HCT116 (cell line): Measurements from ENCODE around the gene COMTD1. TPM values are rescaled to one million over a fixed set of nuclear protein-coding genes. Genes with fewer than 3 reads are reported as not detected.

ENCODE experiments used
- ATAC-seq: fragments of 200-7000 bp; cut with Tn5 transposase; 2 replicates; pipeline ENCODE4 v1.9.1; 2020; ENCODE audit warnings: mild to moderate bottlenecking, moderate library complexity
- BruUV-seq: library from RNA; stranded (reverse); fragments of 400-500 nt; replicated peaks from 2 replicates; lab custom pipeline; 2021; lab: Mats Ljungman, UMichigan
- CTCF ChIA-PET: fragments of 300-600 bp; sonication (Branson Sonifier 250); formaldehyde crosslinking; loops from one replicate; lab custom pipeline; 2021; ENCODE audit warnings: antibody characterized with exemption; lab: Charles Lee
- POLR2A ChIA-PET: fragments of 300-600, 350-600 bp; sonication (Branson Sonifier 250); formaldehyde crosslinking; loops from one replicate; lab custom pipeline; 2021; ENCODE audit warnings: antibody characterized with exemption; lab: Charles Lee
- RAD21 ChIA-PET, 2 experiments: fragments of 300-600 bp; sonication (Branson Sonifier 250); formaldehyde crosslinking; loops; one replicate each; lab custom pipeline; 2023; ENCODE audit warnings: low total read pairs in 2 of 2; ENCODE audit not compliant: uncharacterized antibody in 2 of 2, unreplicated experiment in 2 of 2, low non-redundant PET in 1 of 2; lab: Charles Lee
- DNase-seq: peaks from one replicate; pipeline ENCODE4 v3.0.0-alpha.2; 2010; ENCODE audit warnings: low read depth, low spot score
- H2AFZ ChIP-seq: fragments of 200-600 bp; shearing (Covaris generic), sonication (generic); 2 replicates; pipeline ENCODE4 v1.6.1; 2017; ENCODE audit warnings: low read depth, mixed run types, mixed read lengths, antibody characterized with exemption, low read length; ENCODE audit not compliant: poor library complexity, severe bottlenecking
- H3K27ac ChIP-seq: 2 replicates; pipeline ENCODE4 v1.5.1; 2012; ENCODE audit warnings: low read depth, low read length
- H3K27me3 ChIP-seq: fragments of 200-600 bp; sonication (generic); 2 replicates; pipeline ENCODE4 v1.6.1; 2016; ENCODE audit warnings: mixed run types, low read length, mixed read lengths; ENCODE audit not compliant: insufficient read depth
- H3K36me3 ChIP-seq, 2 experiments: fragments of 200-500 bp in 1 of 2; fragments of 200-600 bp in 1 of 2; sonication (Bioruptor generic) in 1 of 2; sonication (generic) in 1 of 2; 2 replicates each; pipeline versions ENCODE4 v1.5.1 to v1.6.1; 2014 to 2016; ENCODE audit warnings: low read length in 2 of 2, inconsistent platforms in 1 of 2, mixed read lengths in 1 of 2, mixed run types in 1 of 2; ENCODE audit not compliant: insufficient read depth in 2 of 2, control insufficient read depth in 1 of 2
- H3K4me1 ChIP-seq, 2 experiments: fragments of 200-600 bp in 1 of 2; sonication (generic) in 1 of 2; 2 replicates each; pipeline versions ENCODE4 v1.5.1 to v1.6.1; 2012 to 2017; ENCODE audit warnings: low read length in 2 of 2, inconsistent platforms in 1 of 2, mild to moderate bottlenecking in 1 of 2, mixed read lengths in 1 of 2, mixed run types in 1 of 2, moderate library complexity in 1 of 2; ENCODE audit not compliant: insufficient read depth in 2 of 2, control insufficient read depth in 1 of 2
- H3K4me2 ChIP-seq: fragments of 200-600 bp; sonication (generic); 2 replicates; pipeline ENCODE4 v1.6.1; 2017; ENCODE audit warnings: mixed run types, low read length, mixed read lengths
- H3K4me3 ChIP-seq, 2 experiments: fragments of 200-600 bp in 1 of 2; sonication (generic) in 1 of 2; replicated peaks in 1 of 2; 2 replicates each; pipeline ENCODE4 v1.5.1; 2011 to 2016; ENCODE audit warnings: low read length in 2 of 2, control low read depth in 1 of 2, low read depth in 1 of 2, mild to moderate bottlenecking in 1 of 2, mixed read lengths in 1 of 2, mixed run types in 1 of 2
- H3K79me2 ChIP-seq: fragments of 200-600 bp; sonication (generic); 2 replicates; pipeline ENCODE4 v1.6.1; 2017; ENCODE audit warnings: mild to moderate bottlenecking, mixed run types, low read length, moderate library complexity, mixed read lengths; ENCODE audit not compliant: insufficient read depth
- H3K9ac ChIP-seq: fragments of 200-600 bp; sonication (generic); 2 replicates; pipeline ENCODE4 v1.6.1; 2016; ENCODE audit warnings: low read length, mixed read lengths
- H3K9me2 ChIP-seq: fragments of 200-600 bp; sonication (generic), shearing (Covaris generic); 2 replicates; pipeline ENCODE4 v1.6.1; 2017; ENCODE audit warnings: mixed run types, mild to moderate bottlenecking, moderate library complexity; ENCODE audit not compliant: insufficient read depth
- H3K9me3 ChIP-seq, 2 experiments: fragments of 200-500 bp in 1 of 2; fragments of 200-600 bp in 1 of 2; sonication (Bioruptor generic) in 1 of 2; sonication (generic) in 1 of 2; 2 replicates each; pipeline ENCODE4 v1.6.1; 2014 to 2017; ENCODE audit warnings: low read length in 2 of 2, mixed read lengths in 2 of 2, inconsistent platforms in 1 of 2, low read depth in 1 of 2, mild to moderate bottlenecking in 1 of 2, mixed run types in 1 of 2, moderate library complexity in 1 of 2; ENCODE audit not compliant: control insufficient read depth in 1 of 2, insufficient read depth in 1 of 2
- H4K20me1 ChIP-seq: fragments of 200-600 bp; sonication (generic), shearing (Covaris generic); 2 replicates; pipeline ENCODE4 v1.6.1; 2017; ENCODE audit warnings: mixed run types, mild to moderate bottlenecking, moderate library complexity; ENCODE audit not compliant: insufficient read depth
- CBX3 ChIP-seq: IDR thresholded peaks from 2 replicates; pipeline ENCODE4 v1.6.1; 2012; ENCODE audit warnings: low read depth
- EGR1 ChIP-seq: IDR thresholded peaks from 2 replicates; pipeline ENCODE4 v1.6.1; 2012; ENCODE audit warnings: low read depth
- ELF1 ChIP-seq: IDR thresholded peaks from 2 replicates; pipeline ENCODE4 v1.6.1; 2012; ENCODE audit warnings: low read depth, borderline replicate concordance
- EZH2 ChIP-seq: fragments of 200-600 bp; sonication (generic); IDR thresholded peaks from 2 replicates; pipeline ENCODE4 v1.6.1; 2017; ENCODE audit warnings: antibody characterized with exemption, mixed run types
- EZH2phosphoT487 ChIP-seq: fragments of 200-600 bp; IDR thresholded peaks from 2 replicates; pipeline ENCODE4 v1.6.1; 2018; ENCODE audit warnings: antibody characterized with exemption, borderline replicate concordance
- FOSL1 ChIP-seq: IDR thresholded peaks from 2 replicates; pipeline ENCODE4 v1.6.1; 2012; ENCODE audit warnings: low read depth
- JUND ChIP-seq: IDR thresholded peaks from 2 replicates; pipeline ENCODE4 v1.6.1; 2012
- POLR2AphosphoS5 ChIP-seq: IDR thresholded peaks from 2 replicates; pipeline ENCODE4 v1.6.1; 2011; ENCODE audit warnings: mild to moderate bottlenecking, low read depth, low read length, moderate library complexity
- RAD21 ChIP-seq: IDR thresholded peaks from 2 replicates; pipeline ENCODE4 v1.6.1; 2012; ENCODE audit warnings: low read depth, mild to moderate bottlenecking
- SP1 ChIP-seq: IDR thresholded peaks from 2 replicates; pipeline ENCODE4 v1.6.1; 2012; ENCODE audit warnings: low read depth
- SRF ChIP-seq: IDR thresholded peaks from 2 replicates; pipeline ENCODE4 v1.6.1; 2012; ENCODE audit warnings: low read depth
- YY1 ChIP-seq: IDR thresholded peaks from 2 replicates; pipeline ENCODE4 v1.6.1; 2011; ENCODE audit warnings: low read length, low read depth, moderate library complexity, mild to moderate bottlenecking; ENCODE audit not compliant: insufficient replicate concordance; ENCODE audit errors: extremely low read depth
- ZFX ChIP-seq: fragments of 450-650 bp; IDR thresholded peaks from 2 replicates; pipeline ENCODE4 v1.6.1; 2017
- ZNF274 ChIP-seq: fragments of 200-500 bp; sonication (Bioruptor generic); IDR thresholded peaks from 2 replicates; pipeline ENCODE4 v1.6.1; 2014; ENCODE audit warnings: mild to moderate bottlenecking, low read depth, low read length, inconsistent platforms
- intact Hi-C: fragments of 100-400 bp; cut with micrococcal nuclease; formaldehyde crosslinking; loops from 2 replicates; pipeline ENCODE4 v1.10.0; 2022
- total RNA-seq: library from RNA; stranded (reverse); gene quantifications from one replicate; pipeline ENCODE4 v1.2.1, GENCODE V29; 2021; ENCODE audit not compliant: unreplicated experiment
- TF ChIP-seq, protein P1 (sequence below): IDR thresholded peaks from 2 replicates; pipeline ENCODE4 v1.6.1; 2011; ENCODE audit warnings: mild to moderate bottlenecking, low read length, moderate library complexity; ENCODE audit not compliant: insufficient replicate concordance; ENCODE audit errors: extremely low read depth
- TF ChIP-seq, protein P2 (sequence below): IDR thresholded peaks from 2 replicates; pipeline ENCODE4 v1.6.1; 2012
- TF ChIP-seq, protein P3 (sequence below): IDR thresholded peaks from 2 replicates; pipeline ENCODE4 v1.6.1; 2012

Gene COMTD1
- total RNA-seq, 1 experiment from 2014 or later, result 35.1 TPM

DNA sequence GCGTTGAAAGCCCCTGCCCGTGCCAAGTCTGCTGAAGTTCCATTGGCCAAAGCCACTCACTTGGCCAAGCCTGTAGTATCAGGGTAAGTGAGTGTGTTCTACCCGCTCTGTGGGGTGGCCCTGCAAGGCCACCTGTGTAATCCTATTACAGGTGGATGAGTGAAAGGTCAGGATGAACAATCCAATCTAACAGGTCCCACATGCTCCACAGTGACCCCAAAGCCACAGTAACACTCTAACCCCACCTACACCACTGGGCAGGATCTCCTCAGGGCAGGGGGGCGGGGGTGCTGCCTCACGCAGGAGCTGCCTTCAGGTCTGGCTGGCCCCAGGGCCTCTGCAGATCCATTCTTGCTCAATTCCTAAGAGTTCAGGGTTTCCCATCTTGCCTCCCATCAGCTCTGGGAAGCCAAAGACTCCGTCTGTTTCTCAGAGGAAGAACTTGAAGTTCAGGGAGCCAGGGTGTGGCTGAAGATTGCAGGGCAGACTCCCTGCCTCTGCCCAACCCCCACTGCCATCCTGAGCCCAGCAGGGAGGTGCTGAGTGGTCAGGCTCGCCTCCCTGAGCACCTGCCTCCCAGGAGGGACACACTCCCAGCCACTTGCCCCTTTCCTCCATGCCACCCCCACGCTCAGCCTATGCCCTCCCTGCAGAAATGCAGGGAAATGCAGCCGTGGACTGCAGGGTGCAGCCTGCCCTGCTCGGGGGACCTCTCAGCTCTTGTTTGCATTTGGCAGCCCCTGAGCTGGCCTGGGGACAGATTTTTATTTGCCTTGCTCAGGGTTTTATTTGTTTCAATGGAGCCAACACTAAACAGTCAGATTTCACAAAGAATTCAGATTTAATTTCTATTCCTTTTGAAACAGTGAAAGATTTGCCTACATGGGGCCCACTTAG is 9.8 kb upstream of the COMTD1 start:
- Histone ChIP-seq H3K4me2 (0 out of 2 replicates have a peak overlapping the region, but pooled peaks have one; percentile 4), H3K27me3 (no peaks in the 10 kb centered on the region), H4K20me1 (no peaks in the 10 kb centered on the region), H3K27ac (no peak overlapping the region), H3K36me3 (no peaks in the 10 kb centered on the region), H3K79me2 (no peaks in the 10 kb centered on the region), H3K9me3 (no peaks in the 10 kb centered on the region), H3K4me3 (no peak overlapping the region), H2AFZ (no peak overlapping the region), H3K9ac (no peak overlapping the region), H3K4me1 (peaks cover 3 to 7% of the 10 kb centered on the region in 2 experiments; a peak in 2 of 4 replicates), H3K9me2 (no peaks in the 10 kb centered on the region)
- intact Hi-C loops, result no loop called here
- DNase-seq (no peak), ATAC-seq (peak; percentile 49)
- CTCF ChIA-PET, result interaction anchor here (1.1 kb wide), 1 partner anchor 10 kb away, joined by 5 read pairs; the partner anchor contains the start of gene COMTD1
- TF ChIP-seq EZH2 (no peak), SRF (no peak), ZFX (no peak), JUND (no peak), CBX3 (no peak), SP1 (no peak), ZNF274 (no peak), YY1 (no peak), EGR1 (no peak), FOSL1 (no peak), RAD21 (no peak), ELF1 (no peak), POLR2AphosphoS5 (no peak), EZH2phosphoT487 (no peak)
- TF ChIP-seq, protein P1, sequence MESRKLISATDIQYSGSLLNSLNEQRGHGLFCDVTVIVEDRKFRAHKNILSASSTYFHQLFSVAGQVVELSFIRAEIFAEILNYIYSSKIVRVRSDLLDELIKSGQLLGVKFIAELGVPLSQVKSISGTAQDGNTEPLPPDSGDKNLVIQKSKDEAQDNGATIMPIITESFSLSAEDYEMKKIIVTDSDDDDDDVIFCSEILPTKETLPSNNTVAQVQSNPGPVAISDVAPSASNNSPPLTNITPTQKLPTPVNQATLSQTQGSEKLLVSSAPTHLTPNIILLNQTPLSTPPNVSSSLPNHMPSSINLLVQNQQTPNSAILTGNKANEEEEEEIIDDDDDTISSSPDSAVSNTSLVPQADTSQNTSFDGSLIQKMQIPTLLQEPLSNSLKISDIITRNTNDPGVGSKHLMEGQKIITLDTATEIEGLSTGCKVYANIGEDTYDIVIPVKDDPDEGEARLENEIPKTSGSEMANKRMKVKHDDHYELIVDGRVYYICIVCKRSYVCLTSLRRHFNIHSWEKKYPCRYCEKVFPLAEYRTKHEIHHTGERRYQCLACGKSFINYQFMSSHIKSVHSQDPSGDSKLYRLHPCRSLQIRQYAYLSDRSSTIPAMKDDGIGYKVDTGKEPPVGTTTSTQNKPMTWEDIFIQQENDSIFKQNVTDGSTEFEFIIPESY, result no peak
- TF ChIP-seq, protein P2, sequence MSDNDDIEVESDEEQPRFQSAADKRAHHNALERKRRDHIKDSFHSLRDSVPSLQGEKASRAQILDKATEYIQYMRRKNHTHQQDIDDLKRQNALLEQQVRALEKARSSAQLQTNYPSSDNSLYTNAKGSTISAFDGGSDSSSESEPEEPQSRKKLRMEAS, result no peak
- TF ChIP-seq, protein P3, sequence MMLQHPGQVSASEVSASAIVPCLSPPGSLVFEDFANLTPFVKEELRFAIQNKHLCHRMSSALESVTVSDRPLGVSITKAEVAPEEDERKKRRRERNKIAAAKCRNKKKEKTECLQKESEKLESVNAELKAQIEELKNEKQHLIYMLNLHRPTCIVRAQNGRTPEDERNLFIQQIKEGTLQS, result no peak
- BruUV-seq, result no TSS peak
- POLR2A ChIA-PET, result interaction anchor here (0.6 kb wide), 1 partner anchor 21 kb away, joined by 5 read pairs; no protein-coding TSS in a partner anchor
- RAD21 ChIA-PET, result no interaction called here
